Limb (tissue), 2 donors: ENCODE data around the gene RANGAP1.

ENCODE experiments used
- DNase-seq, 2 donors: peaks; one replicate each; pipeline ENCODE4 v3.0.0-alpha.2; 2016; ENCODE audit errors: extremely low spot score in 2 of 2

RANGAP1 gene

DNA sequence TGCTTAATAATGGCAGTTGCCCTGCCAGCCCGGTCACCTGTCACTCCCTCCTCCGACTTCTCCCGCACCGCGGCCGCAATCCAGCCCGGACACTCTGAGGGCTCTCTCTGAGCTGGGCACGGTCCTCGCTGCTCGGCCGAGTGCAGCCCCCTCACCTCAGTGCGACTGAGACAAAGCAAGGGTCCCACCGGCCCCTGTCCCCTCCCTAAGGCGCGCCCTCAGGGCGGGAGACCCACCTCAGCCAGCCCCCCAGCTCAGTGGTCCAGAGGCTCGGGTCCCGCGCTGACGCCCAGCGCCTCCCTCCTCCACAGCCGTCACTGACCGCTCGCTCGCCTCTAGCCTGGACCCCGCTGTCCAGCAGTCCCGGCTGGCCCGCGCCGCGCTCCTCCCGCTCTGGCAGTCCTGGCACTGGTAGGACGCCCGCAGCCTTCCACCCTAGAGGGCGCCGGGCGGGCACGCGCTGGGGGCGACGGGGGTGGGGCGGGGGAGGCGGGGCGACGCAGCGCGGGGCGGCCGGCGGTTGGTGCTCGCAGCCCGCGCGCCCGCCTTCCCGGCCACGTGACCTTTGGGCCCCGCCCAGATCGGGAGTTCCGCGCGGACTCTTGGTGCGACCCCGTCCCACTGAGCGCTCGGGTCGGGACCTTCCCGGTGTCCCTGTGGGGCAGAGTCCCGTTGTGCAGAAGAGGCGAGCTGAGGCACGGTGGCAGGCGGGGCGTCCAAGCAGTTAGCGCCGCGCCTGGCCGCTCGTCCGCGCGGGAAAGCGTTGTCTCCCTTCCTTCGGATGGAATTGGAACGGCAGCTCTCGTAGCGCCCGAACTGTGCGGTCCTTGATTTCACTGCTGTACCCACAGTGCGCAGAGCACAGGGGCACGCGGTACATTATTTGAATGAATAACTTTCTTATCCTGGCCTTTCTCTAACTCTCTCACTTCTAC is 88.7 kb downstream of the RANGAP1 start:
- peak; percentile 64 to 88 for DNase-seq
